T47D (cell line): ENCODE results near the gene ARID4B.
"Not testable (repeated sequence)": the region's sequence is repeated elsewhere in the genome, so short reads cannot be mapped to it uniquely, and the experiment has no call there.

Experiments used
- DNase-seq, 2 experiments: peaks; one replicate each; pipeline versions ENCODE4 v3.0.0 to v3.0.0-alpha.2; 2011 to 2012; ENCODE audit warnings: low read depth in 1 of 2, low spot score in 1 of 2
- JUND ChIP-seq: IDR thresholded peaks from 2 replicates; pipeline ENCODE4 v1.6.1; 2012; ENCODE audit warnings: low read depth
- in situ Hi-C: cut with HindIII; loops from 2 replicates; pipeline ENCODE4 v1.10.0; 2016; ENCODE audit warnings: low sequenced_read_pairs, low pct_unique_long_range_greater_than_20kb

ARID4B gene

GRCh38 chr1:235290740-235291502, 37.1 kb downstream of the ARID4B start:
- no peak for DNase-seq
- in situ Hi-C loops, result no loop called here
- TF ChIP-seq JUND, result no peak

DNA sequence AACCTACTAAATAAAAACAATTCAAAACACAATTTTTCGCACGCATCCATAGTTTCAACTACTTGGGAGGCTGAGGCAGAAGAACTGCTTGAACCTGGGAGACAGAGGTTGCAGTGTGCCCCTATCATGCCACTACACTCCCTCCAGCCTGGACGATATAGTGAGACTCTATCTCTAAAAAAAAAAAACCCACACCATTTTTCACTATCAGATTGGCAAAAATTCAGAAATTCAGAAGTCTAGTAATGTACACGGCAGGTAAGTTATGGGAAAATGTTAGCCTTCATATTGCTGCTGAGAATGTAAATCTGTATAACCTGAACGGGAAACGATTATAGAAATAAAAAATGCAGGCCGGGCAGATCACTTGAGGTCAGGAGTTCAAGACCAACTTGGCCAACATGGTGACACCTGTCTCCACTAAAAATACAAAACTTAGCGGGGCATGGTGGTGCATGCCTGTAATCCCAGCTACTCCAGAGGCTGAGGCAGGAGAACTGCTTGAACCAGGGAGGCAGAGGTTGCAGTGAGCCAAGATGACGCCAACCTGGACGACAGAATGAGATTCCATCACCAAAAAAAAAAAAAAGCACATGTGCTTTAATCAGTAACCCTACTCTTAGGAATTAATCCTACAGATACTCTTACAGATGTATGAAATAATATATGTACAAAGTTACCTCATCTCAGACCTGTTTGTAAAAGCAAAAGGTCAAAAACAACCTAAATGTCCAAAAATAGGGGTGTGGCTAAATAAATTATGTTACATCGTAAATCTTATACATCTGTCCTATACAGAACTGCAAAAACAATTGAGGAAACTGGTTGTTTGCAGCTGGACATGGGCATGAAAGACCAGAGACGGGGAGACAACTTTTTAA, 37.9 kb downstream of the ARID4B start:
- no peak for DNase-seq
- in situ Hi-C loops, result no loop called here
- no peak for TF ChIP-seq JUND

- no peak for DNase-seq
- in situ Hi-C loops, result no loop called here
- no peak for TF ChIP-seq JUND
These were observed 40.6 kb downstream of the ARID4B start for GRCh38 chr1:235287208-235287882.

DNA sequence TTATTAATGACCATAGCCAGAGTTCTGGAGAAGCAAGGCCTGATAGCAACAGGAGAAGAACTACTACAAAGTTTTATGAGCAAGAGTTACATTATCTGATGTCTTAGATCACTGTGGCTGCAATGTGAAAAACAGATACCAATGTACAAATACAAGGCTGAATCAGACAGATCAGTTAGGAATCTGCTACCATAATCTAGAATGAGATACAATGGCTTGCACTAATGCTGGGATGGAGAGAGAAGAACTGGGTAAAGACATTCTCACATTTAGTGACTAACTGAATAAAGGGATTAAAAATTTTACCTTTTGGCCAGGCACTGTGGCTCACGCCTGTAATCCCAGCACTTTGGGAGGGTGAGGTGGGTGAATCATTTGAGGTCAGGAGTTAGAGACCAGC, 41.3 kb downstream of the ARID4B start:
- TF ChIP-seq JUND, result no peak
- DNase-seq, result no peak
- in situ Hi-C loops, result no loop called here

DNA sequence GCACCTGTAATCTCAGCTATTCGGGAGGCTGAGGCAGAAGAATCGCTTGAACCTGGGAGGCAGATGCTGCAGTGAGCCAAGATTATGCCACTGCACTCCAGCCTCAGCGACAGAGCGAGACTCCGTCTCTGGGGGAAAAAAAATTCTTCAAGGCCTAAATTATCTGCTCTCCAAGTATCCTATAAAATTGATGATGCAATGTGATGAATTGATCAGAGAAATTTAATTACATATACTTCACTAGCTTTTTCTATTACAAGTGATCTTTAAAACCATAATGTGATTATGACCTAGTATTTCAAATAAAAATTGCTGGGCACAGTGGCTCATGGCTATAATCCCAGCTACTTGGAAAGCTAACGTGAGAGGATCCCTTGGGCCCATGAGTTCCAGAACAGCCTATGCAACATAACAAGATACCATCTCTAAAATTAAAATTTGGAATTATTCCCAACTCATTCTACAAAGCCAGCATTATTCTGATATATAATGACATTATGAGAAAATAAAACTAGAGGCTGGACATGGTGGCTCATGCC, 43.7 kb downstream of the ARID4B start:
- TF ChIP-seq JUND, result no peak
- in situ Hi-C loops, result no loop called here
- no peak for DNase-seq

DNA sequence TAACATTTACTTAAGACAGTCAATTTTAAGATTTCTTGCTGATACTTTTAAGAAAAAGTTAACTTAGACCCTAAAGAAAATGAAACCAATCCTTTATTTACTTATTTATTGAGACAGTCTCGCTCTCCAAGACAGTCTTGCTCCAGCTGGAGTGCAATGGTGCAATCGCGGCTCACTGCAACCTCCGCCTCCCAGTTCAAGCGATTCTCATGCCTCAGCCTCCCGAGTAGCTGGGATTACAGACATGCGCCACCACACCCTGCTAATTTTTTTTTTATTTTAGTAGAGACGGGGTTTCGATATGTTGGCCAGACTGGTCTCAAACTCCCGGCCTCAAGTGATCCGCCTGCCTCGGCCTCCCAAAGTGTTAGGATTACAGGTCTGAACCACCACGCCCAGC, 44.3 kb downstream of the ARID4B start:
- in situ Hi-C loops, DNase-seq: not testable (repeated sequence)

DNA sequence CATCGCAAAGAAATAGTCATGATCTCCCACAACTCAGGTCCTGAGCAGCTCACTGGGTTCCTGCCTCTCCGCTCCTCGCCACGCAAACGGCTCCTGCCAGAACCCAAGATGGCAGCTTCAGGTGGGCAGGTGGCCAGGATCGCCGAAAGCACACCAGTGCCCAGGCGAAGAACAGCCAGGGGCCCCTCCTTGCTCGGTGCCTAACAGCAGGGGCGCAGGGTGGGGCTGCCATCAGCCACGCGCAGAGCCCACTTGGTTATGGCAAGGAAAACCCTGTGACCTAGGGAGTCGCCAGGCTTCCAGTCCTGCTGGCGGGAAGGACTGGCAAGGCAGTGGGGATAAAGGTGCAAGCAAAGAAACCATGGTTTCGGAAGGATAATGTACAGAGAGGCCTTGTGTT, 47.5 kb downstream of the ARID4B start:
- in situ Hi-C loops, result no loop called here

GRCh38 chr1:235279694-235280093, 48.3 kb downstream of the ARID4B start:
- in situ Hi-C loops, result no loop called here
- no peak for DNase-seq

More for the DNA sequence above, 47.5 kb downstream of the ARID4B start:
- no peak for TF ChIP-seq JUND
- DNase-seq, result no peak

GRCh38 chr1:235278915-235279292, 49.1 kb downstream of the ARID4B start:
- in situ Hi-C loops, result no loop called here
- no peak for TF ChIP-seq JUND
- no peak for DNase-seq

More at GRCh38 chr1:235279694-235280093, 48.3 kb downstream of the ARID4B start:
- TF ChIP-seq JUND, result no peak

DNA sequence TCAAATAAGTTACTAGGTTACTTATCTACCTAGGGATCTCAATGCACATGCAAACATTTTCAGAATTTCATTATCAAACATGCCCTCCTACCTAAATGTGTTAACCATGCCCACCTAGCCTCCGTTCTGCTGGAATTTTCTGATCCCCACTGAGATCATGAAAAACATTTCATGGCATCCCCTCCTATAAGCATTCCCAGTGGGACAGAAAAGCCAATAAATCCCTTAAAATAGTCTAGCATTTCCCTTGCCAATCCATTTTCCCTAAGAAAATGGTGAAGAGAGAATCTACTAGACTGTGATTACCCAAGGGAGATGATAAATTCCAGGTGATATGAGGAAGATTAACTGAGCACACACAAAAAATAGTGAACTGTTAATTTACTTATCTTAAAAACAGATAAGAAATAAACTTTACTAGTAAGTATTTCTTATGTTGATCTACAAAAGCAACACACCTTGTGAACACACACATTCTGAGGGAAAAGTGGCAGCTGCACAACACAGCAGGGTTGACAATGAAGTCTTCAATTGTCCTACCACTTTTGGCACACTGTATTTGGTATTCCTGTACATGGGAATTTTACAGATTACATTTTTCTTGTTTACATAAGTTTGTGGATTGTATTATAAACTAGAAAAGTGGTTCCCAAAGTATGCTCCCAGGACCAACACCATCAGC, 49.6 kb downstream of the ARID4B start:
- DNase-seq, result no peak
- no peak for TF ChIP-seq JUND
- in situ Hi-C loops, result no loop called here

GRCh38 chr1:235277709-235278108, 50.3 kb downstream of the ARID4B start:
- TF ChIP-seq JUND, result no peak
- in situ Hi-C loops, result no loop called here
- no peak for DNase-seq

- DNase-seq, result no peak
- no peak for TF ChIP-seq JUND
- in situ Hi-C loops, result no loop called here
These were observed 52.1 kb downstream of the ARID4B start for GRCh38 chr1:235275836-235276235.
